DOHH2 (cell line): ENCODE measurements around the gene TPRG1L.

Experiments
- H3F3A ChIP-seq: fragments of 200-600 bp; sonication (generic), shearing (Covaris generic); 2 replicates; pipeline ENCODE4 v1.6.0; 2016; ENCODE audit warnings: antibody characterized with exemption, mild to moderate bottlenecking; ENCODE audit not compliant: control insufficient read depth, insufficient read depth
- H3K27ac ChIP-seq: fragments of 200-600 bp; sonication (generic); 2 replicates; pipeline ENCODE4 v1.5.1; 2014; ENCODE audit warnings: low read depth, mild to moderate bottlenecking, low read length, moderate library complexity
- H3K27me3 ChIP-seq: fragments of 200-600 bp; sonication (generic); 2 replicates; pipeline ENCODE4 v1.6.1; 2014; ENCODE audit warnings: mild to moderate bottlenecking, low read length, mixed read lengths; ENCODE audit not compliant: control insufficient read depth
- H3K36me3 ChIP-seq: fragments of 200-600 bp; sonication (generic); 2 replicates; pipeline ENCODE4 v1.6.1; 2014; ENCODE audit warnings: mild to moderate bottlenecking, low read length, moderate library complexity, mixed read lengths; ENCODE audit not compliant: control insufficient read depth
- H3K4me1 ChIP-seq: fragments of 200-600 bp; sonication (generic); 2 replicates; pipeline ENCODE4 v1.6.1; 2014; ENCODE audit warnings: mild to moderate bottlenecking, low read length, mixed read lengths; ENCODE audit not compliant: control insufficient read depth
- H3K4me2 ChIP-seq: fragments of 200-600 bp; sonication (generic); 2 replicates; pipeline ENCODE4 v1.6.0; 2014; ENCODE audit warnings: mild to moderate bottlenecking, low read length, moderate library complexity
- H3K4me3 ChIP-seq: fragments of 200-600 bp; sonication (generic); 2 replicates; pipeline ENCODE4 v1.5.1; 2014; ENCODE audit warnings: mild to moderate bottlenecking, low read length, mixed read lengths
- H3K79me2 ChIP-seq: fragments of 200-600 bp; sonication (generic); 2 replicates; pipeline ENCODE4 v1.6.1; 2014; ENCODE audit warnings: mild to moderate bottlenecking, low read length, mixed read lengths; ENCODE audit not compliant: control insufficient read depth
- H3K9me2 ChIP-seq: fragments of 200-600 bp; sonication (generic); replicated peaks from 2 replicates; pipeline ENCODE4 v1.6.1; 2014; ENCODE audit warnings: mild to moderate bottlenecking, low read length, mixed read lengths; ENCODE audit not compliant: control insufficient read depth
- H3K9me3 ChIP-seq: fragments of 200-600 bp; sonication (generic); 2 replicates; pipeline ENCODE4 v1.6.1; 2014; ENCODE audit warnings: antibody characterized with exemption, low read length, mixed read lengths; ENCODE audit not compliant: control insufficient read depth, insufficient read depth
- H4K20me1 ChIP-seq: fragments of 200-600 bp; sonication (generic); 2 replicates; pipeline ENCODE4 v1.6.0; 2014; ENCODE audit warnings: low read depth, mild to moderate bottlenecking, antibody characterized with exemption, low read length, moderate library complexity; ENCODE audit not compliant: control insufficient read depth, insufficient read depth
- EZH2phosphoT487 ChIP-seq: fragments of 200-600 bp; sonication (generic); IDR thresholded peaks from 2 replicates; pipeline ENCODE4 v1.6.1; 2017; ENCODE audit warnings: borderline replicate concordance, mild to moderate bottlenecking, antibody characterized with exemption, low read length, moderate library complexity, mixed read lengths
- TF ChIP-seq, protein P1 (sequence below): fragments of 200-600 bp; sonication (generic); IDR thresholded peaks from one replicate; pipeline ENCODE4 v1.5.1; 2014; ENCODE audit warnings: antibody characterized with exemption, mild to moderate bottlenecking, low read depth, low read length; ENCODE audit not compliant: poor library complexity, severe bottlenecking

TPRG1L gene

GRCh38 chr1:3607703-3608065 lies 17.1 kb upstream of the TPRG1L start:
- no peaks in the 10 kb centered on the region for H4K20me1 ChIP-seq
- no peak overlapping the region for H3K4me3 ChIP-seq
- H3K4me1 ChIP-seq = peaks cover 13% of the 10 kb centered on the region
- no peak overlapping the region for H3K4me2 ChIP-seq
- no peaks in the 10 kb centered on the region for H3F3A ChIP-seq
- H3K27me3 ChIP-seq = peaks cover 30% of the 10 kb centered on the region
- H3K36me3 ChIP-seq = no peaks in the 10 kb centered on the region
- H3K9me2 ChIP-seq = no peaks in the 10 kb centered on the region
- H3K27ac ChIP-seq = no peak overlapping the region
- no peaks in the 10 kb centered on the region for H3K9me3 ChIP-seq
- H3K79me2 ChIP-seq = no peaks in the 10 kb centered on the region
- TF ChIP-seq EZH2phosphoT487 = no peak
- TF ChIP-seq, protein P1, sequence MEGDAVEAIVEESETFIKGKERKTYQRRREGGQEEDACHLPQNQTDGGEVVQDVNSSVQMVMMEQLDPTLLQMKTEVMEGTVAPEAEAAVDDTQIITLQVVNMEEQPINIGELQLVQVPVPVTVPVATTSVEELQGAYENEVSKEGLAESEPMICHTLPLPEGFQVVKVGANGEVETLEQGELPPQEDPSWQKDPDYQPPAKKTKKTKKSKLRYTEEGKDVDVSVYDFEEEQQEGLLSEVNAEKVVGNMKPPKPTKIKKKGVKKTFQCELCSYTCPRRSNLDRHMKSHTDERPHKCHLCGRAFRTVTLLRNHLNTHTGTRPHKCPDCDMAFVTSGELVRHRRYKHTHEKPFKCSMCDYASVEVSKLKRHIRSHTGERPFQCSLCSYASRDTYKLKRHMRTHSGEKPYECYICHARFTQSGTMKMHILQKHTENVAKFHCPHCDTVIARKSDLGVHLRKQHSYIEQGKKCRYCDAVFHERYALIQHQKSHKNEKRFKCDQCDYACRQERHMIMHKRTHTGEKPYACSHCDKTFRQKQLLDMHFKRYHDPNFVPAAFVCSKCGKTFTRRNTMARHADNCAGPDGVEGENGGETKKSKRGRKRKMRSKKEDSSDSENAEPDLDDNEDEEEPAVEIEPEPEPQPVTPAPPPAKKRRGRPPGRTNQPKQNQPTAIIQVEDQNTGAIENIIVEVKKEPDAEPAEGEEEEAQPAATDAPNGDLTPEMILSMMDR = no peak

DNA sequence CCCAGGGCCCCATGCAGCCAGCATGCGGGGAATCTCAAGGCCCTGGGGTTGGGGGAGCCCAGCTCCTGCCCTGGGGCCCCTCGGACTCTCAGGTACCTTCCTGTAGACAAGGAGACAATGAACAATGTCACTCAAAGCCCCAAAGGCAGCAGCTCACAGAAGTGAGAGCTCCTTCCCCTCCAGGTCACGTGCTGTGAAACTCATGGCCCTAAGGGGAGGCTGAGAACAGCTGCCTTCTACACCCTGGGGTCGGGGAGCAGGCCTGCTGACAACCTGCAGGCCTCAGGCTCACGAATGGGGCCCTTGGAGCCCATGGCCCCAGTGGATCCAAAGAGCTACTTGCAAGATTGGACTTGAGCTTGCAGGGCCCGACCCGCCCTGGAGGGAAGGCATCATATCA lies 16.7 kb upstream of the TPRG1L start:
- TF ChIP-seq, protein P1 = no peak
- no peak for TF ChIP-seq EZH2phosphoT487
- H3K9me3 ChIP-seq = no peaks in the 10 kb centered on the region
- H3K36me3 ChIP-seq = no peaks in the 10 kb centered on the region
- H3K27me3 ChIP-seq = peaks cover 35% of the 10 kb centered on the region
- no peak overlapping the region for H3K27ac ChIP-seq
- no peaks in the 10 kb centered on the region for H3K79me2 ChIP-seq
- H3K4me3 ChIP-seq = no peak overlapping the region
- no peak overlapping the region for H3K4me2 ChIP-seq
- no peaks in the 10 kb centered on the region for H3K9me2 ChIP-seq
- no peaks in the 10 kb centered on the region for H3F3A ChIP-seq
- H3K4me1 ChIP-seq = peaks cover 13% of the 10 kb centered on the region
- no peaks in the 10 kb centered on the region for H4K20me1 ChIP-seq

DNA sequence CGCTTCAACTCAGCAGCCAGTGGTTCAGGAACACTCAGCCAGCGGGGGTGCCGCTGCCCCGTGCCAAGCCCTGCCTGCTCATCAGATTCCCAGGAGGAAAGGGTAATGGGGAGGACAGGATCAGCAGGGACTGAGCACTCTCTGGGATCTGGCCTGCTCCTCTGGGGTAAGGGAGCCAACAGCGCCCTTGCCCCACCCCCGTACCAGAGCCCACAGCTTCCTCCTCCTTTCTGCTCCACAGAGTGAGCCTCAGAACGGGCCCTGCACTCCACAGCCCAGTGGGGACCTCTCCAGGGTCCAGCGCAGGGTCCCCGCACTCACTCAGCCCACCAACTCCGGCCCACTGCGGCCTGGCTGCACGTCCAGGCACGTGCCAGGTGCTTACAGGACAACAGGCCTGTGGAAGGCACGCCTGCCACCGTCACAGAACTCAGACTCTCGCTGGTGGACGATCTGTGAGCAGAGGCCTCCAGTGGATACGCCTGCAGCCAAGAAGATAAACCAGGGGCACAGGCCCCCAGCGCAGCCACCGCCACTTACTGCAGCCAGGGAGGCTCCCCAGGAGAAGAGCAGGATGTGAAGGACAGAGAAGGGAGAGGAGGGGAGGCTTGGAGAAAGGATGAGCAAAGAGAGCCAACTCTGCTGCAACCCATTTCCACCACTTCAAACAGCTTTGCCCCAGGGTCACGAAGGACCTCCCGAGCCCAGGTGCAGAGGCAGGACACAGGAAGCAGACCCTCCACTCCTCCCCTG lies 15.6 kb upstream of the TPRG1L start:
- Histone ChIP-seq H3K4me1 (peaks cover 13% of the 10 kb centered on the region), H3K9me3 (no peaks in the 10 kb centered on the region), H4K20me1 (no peaks in the 10 kb centered on the region), H3K4me3 (no peak overlapping the region), H3K4me2 (no peak overlapping the region), H3K79me2 (no peaks in the 10 kb centered on the region), H3K9me2 (no peaks in the 10 kb centered on the region), H3K27me3 (peaks cover 44% of the 10 kb centered on the region), H3K27ac (no peak overlapping the region), H3F3A (no peaks in the 10 kb centered on the region), H3K36me3 (no peaks in the 10 kb centered on the region)
- TF ChIP-seq EZH2phosphoT487 = no peak
- TF ChIP-seq, protein P1 = no peak
